Keratinocyte (primary cell): ENCODE data around the gene TNFAIP2. TPM values are rescaled to one million over a fixed set of nuclear protein-coding genes. Genes with fewer than 3 reads are reported as not detected.

ENCODE experiments used
- DNase-seq: peaks from one replicate; pipeline ENCODE4 v3.0.0-alpha.2; 2011; ENCODE audit warnings: low read depth, missing footprints, low spot score
- FAIRE-seq: peaks from 2 replicates; lab custom pipeline; 2011; peaks lifted over from hg19 to GRCh38; lab: Jason Lieb, UNC
- H2AFZ ChIP-seq: 2 replicates; pipeline ENCODE4 v1.6.0; 2012; ENCODE audit warnings: low read length, control low read depth, inconsistent platforms; ENCODE audit not compliant: control insufficient read depth
- H3K27ac ChIP-seq: 2 replicates; pipeline ENCODE4 v1.5.1; 2011; ENCODE audit warnings: low read length; ENCODE audit not compliant: control insufficient read depth, insufficient read depth
- H3K27me3 ChIP-seq: 3 replicates; pipeline ENCODE4 v1.6.0; 2011; ENCODE audit warnings: low read length; ENCODE audit not compliant: control insufficient read depth, insufficient read depth; ENCODE audit errors: extremely low read depth
- H3K36me3 ChIP-seq, 2 experiments: 2 replicates in 1 of 2; 3 replicates in 1 of 2; pipeline ENCODE4 v1.5.1; 2011; ENCODE audit warnings: low read length in 2 of 2, mild to moderate bottlenecking in 1 of 2; ENCODE audit not compliant: control insufficient read depth in 2 of 2, insufficient read depth in 2 of 2; ENCODE audit errors: extremely low read depth in 1 of 2
- H3K4me1 ChIP-seq: 3 replicates; pipeline ENCODE4 v1.5.1; 2011; ENCODE audit warnings: low read length; ENCODE audit not compliant: control insufficient read depth, insufficient read depth; ENCODE audit errors: extremely low read depth
- H3K4me2 ChIP-seq: 3 replicates; pipeline ENCODE4 v1.6.0; 2011; ENCODE audit warnings: low read depth, low read length; ENCODE audit not compliant: control insufficient read depth, insufficient read depth; ENCODE audit errors: extremely low read depth
- H3K4me3 ChIP-seq, 3 experiments: fragments of 200-600 bp in 1 of 3; sonication (generic) in 1 of 3; 2 replicates in 2 of 3; 3 replicates in 1 of 3; pipeline ENCODE4 v1.5.1; 2011 to 2016; ENCODE audit warnings: low read length in 3 of 3, mild to moderate bottlenecking in 3 of 3, control low read depth in 2 of 3, inconsistent platforms in 1 of 3, low read depth in 1 of 3, mixed read lengths in 1 of 3, mixed run types in 1 of 3, moderate library complexity in 1 of 3; ENCODE audit not compliant: control insufficient read depth in 2 of 3, insufficient read depth in 2 of 3; ENCODE audit errors: extremely low read depth in 1 of 3
- H3K79me2 ChIP-seq: 2 replicates; pipeline ENCODE4 v1.6.0; 2012; ENCODE audit warnings: low read length; ENCODE audit not compliant: control insufficient read depth, insufficient read depth
- H3K9ac ChIP-seq: 3 replicates; pipeline ENCODE4 v1.6.0; 2011; ENCODE audit warnings: low read length; ENCODE audit not compliant: control insufficient read depth, insufficient read depth; ENCODE audit errors: extremely low read depth
- H3K9me1 ChIP-seq: 3 replicates; pipeline ENCODE4 v1.6.0; 2011; ENCODE audit warnings: low read length; ENCODE audit not compliant: control insufficient read depth, insufficient read depth; ENCODE audit errors: extremely low read depth
- H3K9me3 ChIP-seq: 2 replicates; pipeline ENCODE4 v1.5.1; 2012; ENCODE audit warnings: low read depth, low read length; ENCODE audit not compliant: control insufficient read depth
- H4K20me1 ChIP-seq: 3 replicates; pipeline ENCODE4 v1.6.0; 2011; ENCODE audit warnings: low read length; ENCODE audit not compliant: control insufficient read depth, insufficient read depth; ENCODE audit errors: extremely low read depth
- CTCF ChIP-seq, 3 experiments: IDR thresholded peaks in 1 of 3; conservative IDR thresholded peaks in 1 of 3; optimal IDR thresholded peaks in 1 of 3; 2 replicates in 2 of 3; 3 replicates in 1 of 3; pipeline versions ENCODE3 to v1.5.1; 2011; ENCODE audit warnings: low read length in 3 of 3, mild to moderate bottlenecking in 3 of 3, moderate library complexity in 2 of 3, control low read depth in 1 of 3, inconsistent platforms in 1 of 3; ENCODE audit not compliant: insufficient read depth in 2 of 3; ENCODE audit errors: extremely low read depth in 1 of 3
- EZH2 ChIP-seq: IDR thresholded peaks from one replicate; pipeline ENCODE4 v1.6.1; 2012; ENCODE audit warnings: inconsistent platforms, mild to moderate bottlenecking, low read length, moderate library complexity
- dilution Hi-C: fragments of 300-500 bp; cut with MboI; formaldehyde crosslinking; loops from one replicate; pipeline ENCODE4 v1.7.0; 2020; ENCODE audit warnings: low sequenced_read_pairs; ENCODE audit not compliant: extremely low pct_ligation_motif_present
- polyA plus RNA-seq, 5 experiments: library from polyadenylated mRNA; depleted of rRNA in 3 of 5; stranded (reverse) in 3 of 5; stranded (forward) in 1 of 5; unstranded in 1 of 5; fragments of >200 nt; gene quantifications; 1 replicate in 1 of 5; 2 replicates in 3 of 5; 3 replicates in 1 of 5; pipeline versions ENCODE4 v1.2.1 to v1.2.3, GENCODE V29; 2011 to 2012; ENCODE audit warnings: missing spikeins in 2 of 5, low read depth in 1 of 5, low replicate concordance in 1 of 5

The TNFAIP2 gene
- polyA plus RNA-seq, 1 donor (not counting 4 experiments of a cell fraction or from before 2014, with no cell fraction given) = 0.71 TPM

GRCh38 chr14:103086771-103087342 lies 36.4 kb upstream of the TNFAIP2 start:
- H3K9me3 ChIP-seq = no peaks in the 10 kb centered on the region
- H3K4me2 ChIP-seq = no peak overlapping the region
- no peaks in the 10 kb centered on the region for H3K79me2 ChIP-seq
- no peak overlapping the region for H3K9ac ChIP-seq
- dilution Hi-C loops = no loop called here
- H2AFZ ChIP-seq = no peak overlapping the region
- DNase-seq (no peak), FAIRE-seq (no peak)
- no peaks in the 10 kb centered on the region for H3K4me1 ChIP-seq
- H3K4me3 ChIP-seq = no peak overlapping the region
- peaks cover 35% of the 10 kb centered on the region for H3K27me3 ChIP-seq
- H4K20me1 ChIP-seq = no peaks in the 10 kb centered on the region
- no peak for TF ChIP-seq EZH2
- no peak for TF ChIP-seq CTCF (optimal IDR thresholded peaks at IDR 0.05 in 1 of 3, IDR thresholded peaks at IDR 0.05 in 1 of 3, conservative IDR thresholded peaks at IDR 0.05 in 1 of 3; ENCODE audit: extremely low read depth in 1 of 3, insufficient read depth in 2 of 3, low read length in 3 of 3)
- H3K9me1 ChIP-seq = no peaks in the 10 kb centered on the region
- H3K27ac ChIP-seq = no peak overlapping the region
- H3K36me3 ChIP-seq = no peaks in the 10 kb centered on the region

- H3K27me3 ChIP-seq = peaks cover 35% of the 10 kb centered on the region
- no peaks in the 10 kb centered on the region for H3K4me1 ChIP-seq
- H3K9ac ChIP-seq = no peak overlapping the region
- H3K79me2 ChIP-seq = no peaks in the 10 kb centered on the region
- no peak overlapping the region for H3K27ac ChIP-seq
- dilution Hi-C loops = no loop called here
- H3K4me3 ChIP-seq = no peak overlapping the region
- H3K4me2 ChIP-seq = no peak overlapping the region
- no peak for TF ChIP-seq EZH2
- TF ChIP-seq CTCF (optimal IDR thresholded peaks at IDR 0.05 in 1 of 3, IDR thresholded peaks at IDR 0.05 in 1 of 3, conservative IDR thresholded peaks at IDR 0.05 in 1 of 3; ENCODE audit: extremely low read depth in 1 of 3, insufficient read depth in 2 of 3, low read length in 3 of 3) = no peak
- no peaks in the 10 kb centered on the region for H3K9me3 ChIP-seq
- H3K9me1 ChIP-seq = no peaks in the 10 kb centered on the region
- no peaks in the 10 kb centered on the region for H4K20me1 ChIP-seq
- H3K36me3 ChIP-seq = no peaks in the 10 kb centered on the region
- no peak overlapping the region for H2AFZ ChIP-seq
- DNase-seq (no peak), FAIRE-seq (no peak)
These were observed 35.9 kb upstream of the TNFAIP2 start for GRCh38 chr14:103087343-103087835.
